Activated CD8-positive, alpha-beta memory T cell treated with anti-CD3 and anti-CD28 coated beads, Interleukin-2, amount 50 U/mL, for 24 hours (primary cell): ENCODE results near the gene RPA1.

Experiments used
- DNase-seq: peaks from one replicate; pipeline ENCODE4 v3.0.0-alpha.2; 2020; ENCODE audit errors: extremely low read depth

Gene RPA1

DNA sequence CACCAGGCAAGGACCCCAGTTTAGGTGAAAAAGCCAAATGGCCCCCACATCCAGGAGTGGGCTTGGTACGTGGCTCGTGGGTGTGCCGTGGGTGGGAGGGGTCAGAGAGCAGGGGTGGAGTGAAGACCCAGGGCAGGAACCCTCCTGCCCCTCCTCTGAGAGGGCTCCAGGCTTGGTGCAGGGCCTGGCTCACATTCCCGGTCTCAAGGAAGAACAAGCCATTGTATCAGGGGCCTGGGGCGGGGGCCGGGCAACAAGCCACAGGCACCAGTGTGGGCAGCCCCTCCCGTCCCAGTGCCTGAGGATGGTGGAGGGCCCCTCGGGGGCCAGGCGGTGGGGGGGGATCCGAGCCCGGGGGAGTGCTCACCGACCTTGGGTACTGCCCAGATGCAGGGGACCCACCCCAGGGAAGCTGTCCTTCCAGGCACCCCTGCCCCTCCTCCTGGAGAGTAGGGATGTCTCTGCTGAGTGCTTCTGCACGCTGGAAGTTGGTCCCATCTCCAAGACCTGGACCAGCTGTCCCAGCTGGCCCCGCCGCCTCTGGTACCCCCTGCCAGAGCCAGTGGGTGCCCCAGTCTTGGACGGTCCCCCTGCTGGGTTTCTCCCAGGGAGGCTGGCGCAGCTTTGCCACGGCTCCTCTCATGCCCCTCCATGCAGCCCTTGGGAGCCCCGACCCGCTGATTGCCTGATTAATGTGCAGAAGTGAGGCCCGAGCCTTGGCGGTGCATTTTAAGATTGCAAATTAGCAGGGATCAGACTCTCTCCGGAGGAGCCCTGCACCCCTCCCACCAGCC, 111.7 kb downstream of the RPA1 start:
- DNase-seq: no peak

DNA sequence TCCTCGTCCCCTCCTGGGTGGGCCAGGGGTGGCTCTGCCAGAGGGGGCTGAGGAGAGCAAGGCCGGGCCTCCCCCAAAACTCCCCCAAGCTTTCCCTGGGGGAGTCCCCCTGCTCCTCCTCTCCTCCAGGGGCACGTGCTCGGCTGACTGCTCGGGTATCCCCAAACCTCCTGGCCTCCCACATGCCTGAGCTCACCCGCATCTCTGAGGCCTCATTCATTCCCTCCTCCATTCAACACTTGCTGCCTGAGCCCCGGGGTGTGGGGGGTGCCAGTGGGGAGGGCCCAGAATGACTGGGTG, 112.2 kb downstream of the RPA1 start:
- no peak for DNase-seq

DNA sequence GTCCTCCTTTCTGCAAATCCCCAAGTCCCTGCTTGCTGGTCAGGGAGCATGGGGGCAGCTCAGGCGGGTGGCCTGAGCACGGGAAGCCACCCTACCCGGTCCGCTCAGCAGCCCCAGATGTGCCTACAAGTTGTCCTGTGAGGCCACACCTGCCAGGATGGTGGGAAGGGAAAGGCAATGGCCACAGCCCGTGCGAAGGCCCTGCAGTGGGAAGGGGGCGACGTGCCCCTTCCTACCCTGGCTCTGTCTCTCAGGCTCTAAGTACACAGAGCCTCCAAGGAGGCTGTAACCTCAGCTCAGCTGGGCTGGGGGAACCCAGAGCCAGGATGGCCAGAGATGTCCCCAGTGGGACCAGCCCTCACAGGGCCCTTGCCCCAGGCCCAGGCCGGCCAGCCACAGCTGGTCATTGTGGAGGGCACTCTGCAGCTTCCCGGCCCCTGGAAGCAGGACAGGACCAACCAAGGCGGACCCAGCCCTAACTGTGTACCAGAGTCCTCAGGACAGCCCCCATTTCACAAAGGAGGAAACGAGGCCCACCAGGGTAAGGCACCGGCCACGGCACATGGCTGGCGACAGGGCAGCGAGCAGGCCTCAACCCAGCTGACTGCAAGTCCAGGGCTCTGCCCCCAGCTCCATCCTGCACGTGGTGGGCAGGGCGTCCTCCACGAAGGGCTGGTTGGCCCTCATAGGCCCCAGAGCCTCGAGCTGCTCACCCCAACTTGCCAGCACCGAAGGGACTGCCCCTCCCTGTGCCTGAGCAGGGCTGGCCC, 113.0 kb downstream of the RPA1 start:
- no peak for DNase-seq

DNA sequence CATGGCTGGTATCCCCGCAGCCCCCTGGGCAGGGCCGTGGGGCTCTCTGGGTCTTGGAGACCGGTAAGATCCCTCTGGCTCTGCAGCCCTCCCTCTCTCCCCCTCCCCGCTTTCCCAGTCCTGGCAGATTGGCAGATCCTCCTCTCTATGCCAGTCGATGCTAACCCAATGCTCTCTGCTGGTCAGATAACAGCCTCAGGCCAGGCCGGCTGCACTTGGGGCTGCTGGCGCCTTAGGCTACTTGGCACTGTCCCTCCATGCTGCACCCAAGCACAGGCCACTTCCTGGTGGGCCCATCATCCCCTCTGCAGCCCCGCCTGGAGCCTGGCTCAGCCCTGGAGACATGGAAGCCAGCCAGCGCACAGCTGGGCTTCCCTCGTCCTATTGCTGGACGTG, 113.6 kb downstream of the RPA1 start:
- DNase-seq: no peak

DNA sequence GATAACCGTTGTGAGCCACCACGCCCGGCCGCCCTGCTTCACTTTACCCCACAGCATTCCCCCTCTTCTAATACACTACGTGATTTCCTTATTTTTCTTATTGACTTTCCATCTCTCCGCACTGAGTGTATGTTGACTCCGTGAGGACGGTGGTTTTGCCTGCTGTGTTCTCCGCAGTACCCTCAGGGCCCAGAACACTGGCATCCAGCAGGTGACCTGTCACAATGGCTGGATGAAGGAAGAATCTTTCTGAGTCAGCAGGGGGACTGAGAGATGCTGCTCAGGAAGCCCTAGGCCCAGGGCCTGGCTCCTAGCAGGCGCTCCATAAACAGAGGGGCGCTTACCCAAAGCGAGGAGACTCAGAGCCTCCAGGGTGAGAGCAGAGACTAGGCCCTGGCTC, 115.8 kb downstream of the RPA1 start:
- no peak for DNase-seq

DNA sequence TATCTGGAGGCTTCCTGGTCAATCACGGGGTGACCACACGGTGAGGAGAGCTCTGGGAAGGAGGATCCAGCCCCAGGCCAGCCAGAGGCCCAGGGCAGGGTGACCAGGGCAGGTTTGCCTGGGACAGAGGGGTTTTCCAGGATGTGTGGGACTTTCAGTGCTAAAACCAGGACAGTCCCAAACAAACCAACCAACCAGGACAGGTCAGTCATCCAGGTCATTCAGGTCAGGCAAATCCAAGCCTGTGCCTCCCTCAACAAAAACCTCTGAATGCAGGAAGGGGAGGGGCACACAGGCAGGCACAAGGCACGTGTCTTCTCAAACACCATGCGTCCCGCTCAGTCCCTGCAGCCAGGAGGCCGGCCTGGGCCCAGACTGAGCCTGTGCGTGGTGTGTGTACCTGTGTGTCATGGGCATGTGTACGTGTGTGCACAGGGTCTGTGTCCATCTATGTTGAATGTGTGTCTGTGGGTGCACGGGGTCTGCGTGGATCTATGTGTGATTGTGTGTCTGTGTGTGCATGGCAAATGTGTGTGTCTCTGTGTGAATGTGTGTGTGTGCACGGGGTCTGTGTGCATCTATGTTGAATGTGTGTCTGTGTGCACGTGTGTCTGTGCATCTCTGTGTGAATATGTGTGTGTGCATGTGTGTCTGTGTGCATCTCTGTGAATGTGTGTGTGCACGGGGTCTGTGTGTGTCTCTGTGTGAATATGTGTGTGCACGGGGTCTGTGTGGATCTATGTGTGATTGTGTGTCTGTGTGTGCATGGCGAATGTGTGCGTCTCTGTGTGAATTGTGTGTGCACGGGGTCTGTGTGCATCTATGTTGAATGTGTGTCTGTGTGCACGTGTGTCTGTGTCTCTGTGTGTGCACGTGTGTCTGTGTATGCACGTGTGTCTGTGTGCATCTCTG, 116.5 kb downstream of the RPA1 start:
- no peak for DNase-seq

DNA sequence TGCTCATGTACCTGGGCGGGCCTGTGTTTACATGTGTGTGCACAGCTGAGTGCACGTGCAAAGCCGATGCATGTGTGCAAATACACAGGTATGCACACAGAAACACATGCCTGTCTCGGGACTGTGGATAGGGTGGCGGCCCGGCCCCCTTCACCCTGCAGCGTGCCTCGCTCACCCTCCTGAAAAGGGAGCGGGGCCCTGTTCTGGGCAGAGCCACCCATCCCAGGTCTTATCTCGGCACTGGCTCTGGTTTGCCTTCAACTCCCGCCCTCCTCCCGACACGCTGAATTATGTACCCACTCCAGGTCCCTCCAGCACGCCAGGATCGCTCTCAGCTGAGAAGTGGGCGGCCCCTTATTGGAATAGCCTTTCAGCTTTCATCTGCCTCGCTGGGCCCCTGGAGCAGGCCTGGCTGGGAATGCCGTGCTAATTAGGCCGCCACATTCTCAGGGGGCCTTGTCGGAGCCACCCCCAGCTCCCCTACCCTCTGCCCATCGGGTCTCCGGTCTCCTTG, 117.5 kb downstream of the RPA1 start:
- DNase-seq: no peak

DNA sequence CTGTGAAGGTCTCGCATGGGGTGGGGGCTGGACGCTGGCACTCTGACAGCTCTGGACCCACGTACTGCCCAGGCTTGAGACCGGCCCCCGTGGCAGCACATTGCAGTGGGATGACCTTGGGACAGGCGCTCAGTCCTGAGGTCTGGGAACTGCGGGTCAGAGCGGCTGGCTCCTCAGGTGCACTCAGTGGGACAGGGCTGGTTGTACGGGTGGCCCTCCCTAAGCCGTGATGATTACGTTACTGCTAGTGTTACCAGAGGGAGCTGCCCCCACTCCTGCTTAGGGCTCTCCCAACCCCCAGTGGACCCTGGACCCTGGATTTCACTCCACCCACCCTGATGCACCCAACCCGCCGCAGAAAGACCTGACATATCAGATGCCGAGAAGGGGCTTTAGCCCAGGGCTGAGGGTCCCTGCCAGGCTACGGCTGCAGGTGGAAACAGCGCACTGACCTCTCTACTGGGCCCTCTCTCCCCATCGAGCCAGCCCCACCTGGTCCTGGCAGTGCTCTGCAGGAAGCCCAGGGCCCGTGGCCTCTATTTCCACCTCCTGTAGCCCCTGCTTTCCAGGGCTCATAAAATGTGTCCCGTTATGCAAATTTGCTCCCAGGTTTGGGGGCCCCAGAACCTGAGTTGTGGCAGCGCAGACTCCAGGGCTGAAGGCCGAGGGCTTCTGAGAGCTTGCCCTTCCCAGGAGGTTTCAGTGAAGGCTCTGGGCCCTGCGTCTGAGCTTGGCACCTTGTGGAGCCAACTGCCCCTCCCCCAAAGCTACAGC, 118.1 kb downstream of the RPA1 start:
- no peak for DNase-seq

DNA sequence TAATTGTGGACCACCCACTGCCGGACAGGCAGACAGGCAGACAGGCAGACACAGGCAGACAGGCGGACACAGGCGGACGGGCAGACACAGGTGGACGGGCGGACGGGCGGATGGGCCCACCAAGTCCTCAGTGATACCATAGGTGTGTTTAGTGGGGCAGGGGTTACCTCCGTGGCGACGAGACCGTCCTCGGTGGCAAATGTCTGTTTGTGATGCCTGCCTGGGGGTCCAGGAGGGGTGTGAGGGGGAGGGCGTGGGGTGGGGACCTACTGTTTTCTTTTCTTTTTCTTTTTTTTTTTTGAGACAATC, 118.7 kb downstream of the RPA1 start:
- no peak for DNase-seq
